Ureter (tissue), 1 donor: ENCODE measurements around the gene CDH26. TPM values are rescaled to one million over a fixed set of nuclear protein-coding genes. Genes with fewer than 3 reads are reported as not detected.

Experiments
- DNase-seq: peaks from one replicate; pipeline ENCODE4 v3.0.0-alpha.2; 2020; ENCODE audit warnings: low spot score
- total RNA-seq: library from RNA; stranded (reverse); gene quantifications from one replicate; pipeline ENCODE4 v1.2.4, GENCODE V29; 2023
- donor health status: DM: yes; HTN: yes; CAD: no.

The CDH26 gene
- 31.0 TPM for total RNA-seq

GRCh38 chr20:59958123-59958522 is at the start of gene CDH26:
TSS of gene CDH26 (plus strand) at chr20:59958423. CDS start at chr20:59958727, 304 bp downstream.
- DNase-seq = no peak

DNA sequence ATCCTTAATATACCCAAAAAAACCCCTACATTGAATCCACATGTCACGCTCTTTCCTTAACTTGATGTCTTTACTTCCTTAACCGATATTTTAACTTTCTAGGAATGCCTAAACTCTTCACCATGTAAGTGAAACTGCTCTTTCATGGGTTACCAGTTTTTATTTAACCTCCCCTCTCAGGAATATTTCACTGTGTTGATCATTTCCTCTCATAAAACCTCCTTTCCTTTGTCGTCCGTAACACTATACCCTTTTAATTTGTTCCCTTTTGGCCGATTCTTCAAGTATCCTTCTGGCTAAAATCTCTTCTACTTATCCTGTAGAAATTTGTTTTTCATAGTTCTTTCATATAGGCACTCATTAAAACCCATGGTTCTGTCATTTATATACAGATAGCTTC is 49.4 kb upstream of the CDH26 start:
- DNase-seq = no peak

- no peak for DNase-seq
These were observed 47.2 kb upstream of the CDH26 start for GRCh38 chr20:59911041-59911440.

DNA sequence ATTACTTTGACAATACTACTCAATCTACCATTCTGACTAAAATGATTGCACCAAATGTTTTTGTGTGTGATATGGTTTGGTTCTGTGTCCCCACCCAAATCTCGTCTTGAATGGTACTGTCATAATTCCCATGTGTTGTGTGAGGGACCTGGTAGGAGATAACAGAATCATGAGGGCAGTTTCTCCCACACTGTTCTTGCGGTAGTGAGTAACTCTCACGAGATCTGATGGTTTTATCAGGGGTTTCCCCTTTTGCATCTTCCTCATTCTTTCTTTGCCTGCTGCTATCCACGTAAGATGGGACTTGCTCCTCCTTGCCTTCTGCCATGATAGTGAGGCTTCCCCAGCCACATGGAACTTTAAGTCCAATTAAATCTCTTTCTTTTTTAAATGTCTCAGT is 45.6 kb upstream of the CDH26 start:
- DNase-seq = no peak

DNA sequence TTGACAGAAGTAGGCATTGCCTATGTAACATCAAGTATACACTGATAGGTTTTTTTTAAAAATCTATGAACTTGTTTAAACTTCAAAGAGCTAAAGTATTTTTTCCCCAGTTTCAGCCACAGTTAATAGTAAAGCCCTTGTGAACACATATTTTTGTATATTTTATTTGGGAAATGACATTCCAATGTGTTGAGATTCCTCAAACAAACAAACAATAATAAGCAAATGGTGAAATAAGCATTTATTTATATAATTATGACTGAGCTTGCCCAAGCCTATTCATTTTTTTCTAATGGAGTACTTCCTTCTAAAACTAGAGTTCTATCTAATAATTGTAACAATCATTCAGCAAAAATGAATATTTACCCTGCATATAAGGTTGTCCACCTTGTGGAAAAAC is 37.3 kb upstream of the CDH26 start:
- DNase-seq = no peak

GRCh38 chr20:59923514-59923913 is 34.7 kb upstream of the CDH26 start:
- DNase-seq = no peak

- DNase-seq = no peak
These were observed 32.9 kb upstream of the CDH26 start for GRCh38 chr20:59925359-59925758.

- DNase-seq = no peak
These were observed 32.3 kb upstream of the CDH26 start for GRCh38 chr20:59925899-59926298.

GRCh38 chr20:59931511-59932312 is 26.5 kb upstream of the CDH26 start:
- no peak for DNase-seq

DNA sequence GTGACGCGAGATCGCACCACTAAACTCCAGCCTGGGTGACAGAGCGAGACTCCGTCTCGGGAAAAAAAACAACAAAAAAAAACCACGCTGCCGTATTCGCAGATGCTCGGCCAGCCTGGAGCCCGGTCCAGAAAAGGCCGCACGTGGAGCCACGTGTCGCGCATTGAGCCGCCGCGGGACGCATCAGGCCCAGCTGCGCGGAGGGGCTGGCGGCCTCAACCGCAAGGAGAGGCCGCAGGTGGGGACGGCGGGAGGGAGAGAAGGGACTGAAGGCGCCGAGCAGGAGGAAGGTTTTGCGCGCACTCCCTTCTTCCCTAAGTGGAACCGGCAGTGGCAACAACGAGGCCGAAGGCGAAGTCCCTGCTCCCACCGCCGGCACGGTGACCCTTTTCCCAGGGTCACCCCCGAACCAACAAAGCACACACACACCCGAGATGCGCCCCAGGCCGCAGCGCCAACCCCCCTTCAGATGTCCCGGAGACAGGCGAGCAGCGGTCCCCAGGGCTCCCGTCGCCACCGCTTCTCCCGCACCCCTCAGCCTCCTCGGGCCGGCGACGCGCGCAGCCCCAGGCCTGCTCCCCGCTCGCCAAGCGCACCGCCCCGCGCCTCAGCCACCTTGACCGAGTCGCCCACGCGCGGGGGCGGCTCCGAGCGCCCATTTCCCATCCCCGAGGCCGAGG is 25.5 kb upstream of the CDH26 start:
- DNase-seq = no peak

- no peak for DNase-seq
These were observed 24.9 kb upstream of the CDH26 start, which contains the start of gene SYCP2 for GRCh38 chr20:59933296-59933848. TSS of gene SYCP2 (minus strand) at chr20:59933637. CDS start at chr20:59922413, 11,224 bp downstream.

- peak; percentile 76 for DNase-seq
These were observed 24.2 kb upstream of the CDH26 start for GRCh38 chr20:59933849-59934585.

- no peak for DNase-seq
These were observed 22.6 kb upstream of the CDH26 start for GRCh38 chr20:59935457-59936185.

DNA sequence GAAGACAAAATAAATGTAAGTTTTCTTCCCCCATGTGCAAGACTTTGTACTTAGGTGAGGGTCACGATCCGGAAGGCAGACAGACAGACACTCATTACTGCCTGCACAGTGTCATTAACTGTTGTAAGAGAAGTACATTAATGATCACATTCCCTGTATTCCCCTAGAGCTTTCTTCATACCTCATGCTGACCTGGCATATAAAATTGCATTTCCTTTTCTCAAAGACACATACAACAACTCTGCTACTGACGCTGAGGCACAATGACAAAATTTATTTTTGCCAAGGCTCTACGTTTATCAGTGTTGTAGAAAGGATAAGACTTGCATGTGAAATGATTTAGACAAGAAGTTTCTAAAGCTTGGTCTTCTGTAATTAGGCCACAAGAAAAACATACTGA is 21.8 kb upstream of the CDH26 start:
- DNase-seq = no peak

- no peak for DNase-seq
These were observed 21.1 kb upstream of the CDH26 start for GRCh38 chr20:59937150-59937549.

- DNase-seq = no peak
These were observed 20.0 kb upstream of the CDH26 start for GRCh38 chr20:59938221-59938620.

DNA sequence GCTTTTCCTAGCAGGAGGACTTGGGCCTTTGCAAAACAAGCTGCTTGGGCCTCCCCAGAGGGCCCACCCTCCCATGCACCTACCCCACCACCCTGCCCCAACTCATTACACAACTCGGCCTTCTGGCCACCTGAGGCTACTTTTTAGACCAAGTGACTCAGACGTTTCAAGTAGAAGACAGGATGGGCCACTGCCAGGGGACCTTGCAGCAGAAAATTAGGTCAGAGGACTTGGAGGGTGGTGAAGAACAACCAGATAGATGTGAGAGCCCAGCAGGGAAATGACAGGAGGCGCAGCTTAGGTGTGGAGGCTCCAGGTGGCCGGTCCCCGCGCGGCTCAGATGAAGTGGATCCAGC is 19.5 kb upstream of the CDH26 start:
- no peak for DNase-seq

GRCh38 chr20:59939052-59939878 is 19.0 kb upstream of the CDH26 start:
- DNase-seq = no peak

DNA sequence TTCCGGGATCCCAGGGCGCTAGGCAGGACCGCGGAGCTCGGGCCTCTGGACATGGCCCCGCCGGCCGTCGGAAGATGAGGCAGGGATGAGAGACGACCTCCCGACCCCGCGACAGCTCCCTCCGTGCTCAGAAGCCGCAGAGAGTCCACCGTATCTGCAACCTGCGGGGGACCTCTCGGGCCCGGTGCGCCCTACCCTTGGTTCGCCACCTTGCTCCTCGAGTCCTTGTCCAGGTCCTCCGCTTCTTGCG is 18.4 kb upstream of the CDH26 start:
- no peak for DNase-seq

DNA sequence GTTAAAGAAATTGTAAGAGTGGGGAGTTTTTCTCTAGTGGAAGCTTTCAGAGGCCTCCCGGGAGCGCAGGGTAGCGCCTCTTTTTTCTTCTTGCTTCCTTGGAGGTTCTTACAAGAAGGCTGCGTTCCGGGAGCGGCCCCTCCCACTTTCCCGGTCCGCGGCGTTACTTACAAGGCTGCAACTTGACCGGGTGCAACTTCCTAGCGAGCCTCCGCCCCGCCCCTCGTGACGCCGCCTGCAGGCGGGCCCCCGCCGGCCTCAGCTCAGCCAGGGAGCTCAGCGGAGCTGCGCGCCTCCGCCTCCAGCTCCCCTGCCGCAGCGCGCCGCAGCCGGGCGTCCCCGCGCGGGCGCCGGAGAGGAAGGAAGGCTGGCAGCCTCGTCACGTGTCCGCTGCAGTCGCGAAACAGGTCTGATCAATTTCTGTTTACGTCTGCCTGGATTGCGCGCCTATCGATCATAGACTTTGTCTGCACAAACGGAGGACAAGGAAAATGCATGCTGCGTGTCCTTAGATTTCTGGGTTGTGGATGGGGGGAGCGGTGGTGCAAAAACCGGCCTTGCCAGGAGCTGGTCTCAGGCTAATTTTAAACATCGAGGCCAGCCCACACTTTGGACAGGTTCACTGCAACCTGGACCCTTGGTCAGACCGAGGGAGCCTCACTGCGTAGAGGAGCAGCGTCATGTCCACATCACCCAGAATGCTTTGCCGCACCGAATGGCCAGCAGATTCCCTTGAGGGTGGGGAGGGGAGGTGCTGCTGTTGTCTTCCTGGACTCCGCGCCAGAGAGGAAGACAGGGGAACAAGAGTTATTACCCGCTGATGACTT is 17.9 kb upstream of the CDH26 start, which contains the start of the genes FAM217B and PPP1R3D:
FAM217B (plus strand) TSS at position 261 of the 827 bp plus-strand sequence. CDS start 3,555 bp downstream, outside the sequence.
PPP1R3D (minus strand) TSS at position 177 of the 827 bp plus-strand sequence. CDS start 374 bp downstream, outside the sequence.
- DNase-seq = peak; percentile 98
